KOPT-K1 (cell line): ENCODE measurements around the gene PNLIPRP2.

ENCODE experiments used
- H3K27ac ChIP-seq: fragments of 200-600 bp; sonication (generic); 2 replicates; pipeline ENCODE4 v1.5.1; 2016; ENCODE audit warnings: antibody characterized with exemption, mild to moderate bottlenecking, low read depth, low read length; ENCODE audit not compliant: poor library complexity, severe bottlenecking
- H3K36me3 ChIP-seq: fragments of 200-600 bp; sonication (generic); 2 replicates; pipeline ENCODE4 v1.5.1; 2017; ENCODE audit warnings: antibody characterized with exemption, mild to moderate bottlenecking, low read length, moderate library complexity; ENCODE audit not compliant: insufficient read depth
- H3K9me3 ChIP-seq: fragments of 200-600 bp; sonication (generic); 2 replicates; pipeline ENCODE4 v1.5.1; 2017; ENCODE audit warnings: antibody characterized with exemption, low read length, mild to moderate bottlenecking; ENCODE audit not compliant: insufficient read depth, poor library complexity, severe bottlenecking

PNLIPRP2 gene

DNA sequence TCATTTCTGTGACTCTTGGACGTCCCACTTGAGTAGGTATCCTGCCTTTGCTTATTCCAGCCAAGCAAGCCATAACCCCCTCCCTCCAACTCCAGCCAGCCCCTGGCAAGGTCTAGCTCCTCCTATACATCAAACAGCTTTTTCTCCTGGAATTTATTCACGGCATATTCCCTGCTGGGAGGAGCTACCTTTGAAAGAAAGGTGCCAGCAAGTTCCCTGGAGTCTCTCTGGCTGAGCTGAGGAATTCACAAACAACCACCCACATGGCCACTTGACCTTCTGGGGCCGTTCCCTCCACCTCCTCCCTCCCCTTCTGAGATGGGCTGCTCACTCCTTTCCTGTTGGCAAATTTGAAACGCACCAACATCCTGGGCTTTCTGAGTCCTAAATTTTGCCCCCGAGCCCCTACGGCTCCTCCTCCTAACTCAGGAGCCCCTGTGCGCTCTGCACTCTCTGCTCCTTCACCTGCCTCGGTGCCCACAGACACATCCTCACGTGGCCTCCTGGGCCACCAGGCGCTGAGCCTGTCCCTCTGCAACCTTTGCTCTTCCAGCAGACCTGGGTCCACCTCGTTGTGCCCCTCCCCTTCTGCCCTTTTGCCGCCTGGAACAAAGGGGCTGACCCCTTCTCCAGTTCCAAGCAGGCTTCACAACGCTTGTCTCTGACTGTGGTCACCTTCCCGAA lies 73.6 kb downstream of the PNLIPRP2 start:
- Histone ChIP-seq H3K36me3 (no peaks in the 10 kb centered on the region), H3K27ac (no peak overlapping the region), H3K9me3 (no peaks in the 10 kb centered on the region)
